ENCODE measurements around the gene URB2. TPM values are rescaled to one million over a fixed set of nuclear protein-coding genes. Genes with fewer than 3 reads are reported as not detected.
"Not testable (repeated sequence)": the region's sequence is repeated elsewhere in the genome, so short reads cannot be mapped to it uniquely, and the experiment has no call there.

URB2 gene
- total RNA-seq, 1 experiment from 2014 or later: 19.7 TPM

DNA sequence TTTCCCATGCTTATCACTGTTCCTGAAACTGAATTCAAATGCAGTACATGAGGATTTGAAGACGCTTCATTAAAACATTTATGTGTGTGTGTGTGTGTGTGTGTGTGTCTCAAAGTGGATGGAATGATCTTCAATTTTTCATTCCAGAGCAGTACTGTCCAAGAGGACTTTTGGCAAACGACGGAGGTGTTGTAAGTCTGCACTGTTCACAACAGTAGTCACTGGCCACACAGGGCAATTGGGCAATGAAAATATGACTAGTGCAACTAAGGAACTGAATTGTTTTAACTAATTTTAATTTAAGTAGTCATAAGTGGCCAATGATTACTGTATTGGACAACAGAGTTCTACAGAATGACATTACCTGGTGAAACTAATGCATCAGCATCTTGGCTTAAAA, 5.2 kb upstream of the URB2 start:
- TF ChIP-seq, protein P1, sequence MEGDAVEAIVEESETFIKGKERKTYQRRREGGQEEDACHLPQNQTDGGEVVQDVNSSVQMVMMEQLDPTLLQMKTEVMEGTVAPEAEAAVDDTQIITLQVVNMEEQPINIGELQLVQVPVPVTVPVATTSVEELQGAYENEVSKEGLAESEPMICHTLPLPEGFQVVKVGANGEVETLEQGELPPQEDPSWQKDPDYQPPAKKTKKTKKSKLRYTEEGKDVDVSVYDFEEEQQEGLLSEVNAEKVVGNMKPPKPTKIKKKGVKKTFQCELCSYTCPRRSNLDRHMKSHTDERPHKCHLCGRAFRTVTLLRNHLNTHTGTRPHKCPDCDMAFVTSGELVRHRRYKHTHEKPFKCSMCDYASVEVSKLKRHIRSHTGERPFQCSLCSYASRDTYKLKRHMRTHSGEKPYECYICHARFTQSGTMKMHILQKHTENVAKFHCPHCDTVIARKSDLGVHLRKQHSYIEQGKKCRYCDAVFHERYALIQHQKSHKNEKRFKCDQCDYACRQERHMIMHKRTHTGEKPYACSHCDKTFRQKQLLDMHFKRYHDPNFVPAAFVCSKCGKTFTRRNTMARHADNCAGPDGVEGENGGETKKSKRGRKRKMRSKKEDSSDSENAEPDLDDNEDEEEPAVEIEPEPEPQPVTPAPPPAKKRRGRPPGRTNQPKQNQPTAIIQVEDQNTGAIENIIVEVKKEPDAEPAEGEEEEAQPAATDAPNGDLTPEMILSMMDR (IDR thresholded peaks at IDR 0.05; ENCODE audit: insufficient read depth in 1 of 2, low read depth in 1 of 2, low read length in 1 of 2, severe bottlenecking in 1 of 2, unreplicated experiment in 1 of 2): no peak
- Mint-ChIP-seq H3K36me3 (ENCODE audit: insufficient read depth, unreplicated experiment) (peaks cover 7% of the 10 kb centered on the region), H3K4me1 (ENCODE audit: low read depth, unreplicated experiment) (peaks cover 14% of the 10 kb centered on the region), H3K27me3 (ENCODE audit: insufficient read depth, unreplicated experiment) (no peaks in the 10 kb centered on the region), H3K4me3 (ENCODE audit: unreplicated experiment) (no peak overlapping the region), H3K9me3 (ENCODE audit: unreplicated experiment) (no peaks in the 10 kb centered on the region), H3K27ac (ENCODE audit: unreplicated experiment) (no peak overlapping the region)
- H3K4me1 ChIP-seq: peaks cover 5% of the 10 kb centered on the region; the same call in 1 of the 2 replicates
- no peak overlapping the region for H3K4me3 ChIP-seq (ENCODE audit: low read depth, low read length)
- ChIA-PET POLR2A (interaction anchor here (1.1 kb wide), 1 partner anchor 62 kb away, joined by 3 read pairs; the partner anchor contains the start of gene ABCB10), CTCF (no interaction called here)
- no TSS peak for BruUV-seq (replicated peaks)
- no peak for DNase-seq
- H3K27me3 ChIP-seq (replicated peaks; ENCODE audit: control insufficient read depth, insufficient read depth, low read length): no peaks in the 10 kb centered on the region
- H3K9me3 ChIP-seq: no peaks in the 10 kb centered on the region
- no peaks in the 10 kb centered on the region for H3K36me3 ChIP-seq (ENCODE audit: control insufficient read depth, insufficient read depth, low read length)
- intact Hi-C loops (cut with micrococcal nuclease; ENCODE audit: unreplicated experiment): no loop called here

DNA sequence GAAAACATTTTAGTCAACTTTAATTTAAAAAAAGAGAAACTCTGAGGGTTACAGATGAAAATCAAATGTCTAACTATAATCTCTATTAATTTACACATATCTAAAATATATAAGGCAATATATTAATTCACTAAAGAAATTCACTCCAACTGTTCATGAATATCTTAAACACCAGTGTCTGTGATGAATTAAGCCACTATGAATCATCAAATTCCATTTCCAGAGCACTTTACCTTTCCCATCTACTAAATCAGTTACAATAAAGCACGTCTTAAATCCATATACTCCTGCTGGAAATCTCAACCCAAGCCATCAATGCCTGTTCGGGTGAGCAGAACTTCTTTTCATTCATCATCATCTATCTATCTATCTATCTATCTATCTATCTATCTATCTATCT, 4.4 kb upstream of the URB2 start:
- TF ChIP-seq, protein P1 (IDR thresholded peaks at IDR 0.05; ENCODE audit: insufficient read depth in 1 of 2, low read depth in 1 of 2, low read length in 1 of 2, severe bottlenecking in 1 of 2, unreplicated experiment in 1 of 2): no peak
- BruUV-seq (replicated peaks): no TSS peak
- Histone ChIP-seq H3K27me3 (replicated peaks; ENCODE audit: control insufficient read depth, insufficient read depth, low read length) (no peaks in the 10 kb centered on the region), H3K4me3 (ENCODE audit: low read depth, low read length) (no peak overlapping the region), H3K9me3 (no peaks in the 10 kb centered on the region), H3K4me1 (peaks cover 5% of the 10 kb centered on the region; the same call in 1 of the 2 replicates), H3K36me3 (ENCODE audit: control insufficient read depth, insufficient read depth, low read length) (no peaks in the 10 kb centered on the region)
- peaks cover 12% of the 10 kb centered on the region for H3K36me3 Mint-ChIP-seq (ENCODE audit: insufficient read depth, unreplicated experiment)
- peaks cover 14% of the 10 kb centered on the region for H3K4me1 Mint-ChIP-seq (ENCODE audit: low read depth, unreplicated experiment)
- intact Hi-C loops (cut with micrococcal nuclease; ENCODE audit: unreplicated experiment): no loop called here
- H3K27me3 Mint-ChIP-seq (ENCODE audit: insufficient read depth, unreplicated experiment): no peaks in the 10 kb centered on the region
- no peak overlapping the region for H3K4me3 Mint-ChIP-seq (ENCODE audit: unreplicated experiment)
- H3K27ac Mint-ChIP-seq (ENCODE audit: unreplicated experiment): no peak overlapping the region
- H3K9me3 Mint-ChIP-seq (ENCODE audit: unreplicated experiment): no peaks in the 10 kb centered on the region
- POLR2A ChIA-PET: no interaction called here
- DNase-seq: no peak
- CTCF ChIA-PET: no interaction called here

DNA sequence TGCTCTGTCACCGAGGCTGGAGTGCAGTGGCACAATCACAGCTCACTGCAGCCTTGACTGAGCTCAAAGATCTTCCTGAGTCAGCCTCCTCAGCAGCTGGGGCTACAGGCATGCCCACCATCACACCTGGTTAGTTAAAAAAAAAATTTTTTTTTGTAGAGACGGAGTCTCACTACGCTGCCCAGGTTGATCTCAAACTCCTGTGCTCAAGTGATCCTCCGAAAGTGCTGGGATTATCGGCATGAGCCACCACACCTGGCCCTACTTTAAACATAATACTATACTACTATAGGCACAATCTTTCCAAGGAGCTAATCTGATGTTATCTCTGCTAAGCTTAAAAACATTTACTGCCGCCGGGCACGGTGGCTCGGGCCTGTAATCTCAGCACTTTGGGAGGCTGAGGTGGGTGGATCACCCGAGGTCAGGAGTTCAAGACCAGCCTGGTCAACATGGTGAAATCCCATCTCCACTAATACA, 3.4 kb upstream of the URB2 start:
- H3K27me3 Mint-ChIP-seq (ENCODE audit: insufficient read depth, unreplicated experiment); BruUV-seq (replicated peaks); CTCF ChIA-PET; H3K9me3 ChIP-seq; H3K4me1 ChIP-seq; H3K4me3 Mint-ChIP-seq (ENCODE audit: unreplicated experiment); DNase-seq; H3K4me3 ChIP-seq (ENCODE audit: low read depth, low read length); H3K36me3 ChIP-seq (ENCODE audit: control insufficient read depth, insufficient read depth, low read length); H3K27ac Mint-ChIP-seq (ENCODE audit: unreplicated experiment); H3K9me3 Mint-ChIP-seq (ENCODE audit: unreplicated experiment); H3K27me3 ChIP-seq (replicated peaks; ENCODE audit: control insufficient read depth, insufficient read depth, low read length); intact Hi-C loops (cut with micrococcal nuclease; ENCODE audit: unreplicated experiment): not testable (repeated sequence)
- peaks cover 14% of the 10 kb centered on the region for H3K4me1 Mint-ChIP-seq (ENCODE audit: low read depth, unreplicated experiment)
- H3K36me3 Mint-ChIP-seq (ENCODE audit: insufficient read depth, unreplicated experiment): peaks cover 13% of the 10 kb centered on the region
- POLR2A ChIA-PET: interaction anchor here (1.2 kb wide), 1 partner anchor 64 kb away, joined by 3 read pairs; the partner anchor contains the start of gene ABCB10
